Measurements from ENCODE around the gene BTBD7.

The BTBD7 gene

DNA sequence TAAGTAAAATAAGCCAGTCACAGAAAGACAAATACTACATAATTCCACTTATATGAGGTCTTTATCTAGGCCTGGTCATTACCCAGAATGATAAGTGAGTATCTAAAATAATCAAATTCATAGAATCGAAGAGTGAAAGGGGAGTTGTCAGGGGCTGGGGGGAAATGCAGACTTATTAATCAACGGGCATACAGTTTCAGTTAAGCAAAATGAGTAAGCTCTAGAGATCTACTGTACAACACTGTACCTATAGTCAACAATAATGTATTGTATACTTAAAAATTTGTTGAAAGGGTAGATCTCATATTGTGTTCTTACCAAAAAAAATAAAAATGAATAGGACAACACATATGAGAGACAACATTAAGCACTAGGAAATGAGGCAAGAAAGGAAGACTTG lies 13.3 kb downstream of the BTBD7 start:
- Mint-ChIP-seq H3K4me3 (no peak overlapping the region), H3K9me3 (no peaks in the 10 kb centered on the region), H3K27me3 (no peaks in the 10 kb centered on the region), H3K27ac (peak overlapping the region; percentile 4), H3K4me1 (peaks cover 33% of the 10 kb centered on the region), H3K36me3 (peaks cover 11% of the 10 kb centered on the region)
- no peak for DNase-seq (ENCODE audit: low spot score in 2 of 2)
- no peak for ATAC-seq (ENCODE audit: low read depth)

DNA sequence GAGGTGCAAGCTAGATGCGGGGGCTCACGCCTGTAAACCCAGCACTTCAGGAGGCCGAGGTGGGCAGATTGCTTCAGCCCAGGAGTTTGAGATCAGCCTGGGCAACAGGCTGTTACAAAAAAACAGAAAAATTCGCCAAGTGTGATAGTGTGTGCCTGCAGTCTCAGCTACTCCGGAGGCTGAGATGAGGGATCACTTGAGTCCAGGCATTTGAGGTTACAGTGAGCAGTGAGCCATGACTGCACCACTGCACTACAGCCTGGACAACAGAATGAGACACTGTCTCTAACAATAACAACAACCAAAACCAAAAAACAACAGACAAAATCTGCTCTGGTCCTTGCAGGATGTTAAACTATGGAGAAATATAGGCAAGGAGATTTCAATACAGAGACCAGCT lies 13.9 kb downstream of the BTBD7 start:
- DNase-seq (ENCODE audit: low spot score in 2 of 2) (no peak), ATAC-seq (ENCODE audit: low read depth) (no peak)
- H3K27me3 Mint-ChIP-seq: no peaks in the 10 kb centered on the region
- H3K9me3 Mint-ChIP-seq: no peaks in the 10 kb centered on the region
- H3K27ac Mint-ChIP-seq: peak overlapping the region; percentile 14
- no peak overlapping the region for H3K4me3 Mint-ChIP-seq
- H3K4me1 Mint-ChIP-seq: peaks cover 32% of the 10 kb centered on the region
- H3K36me3 Mint-ChIP-seq: peaks cover 10% of the 10 kb centered on the region

DNA sequence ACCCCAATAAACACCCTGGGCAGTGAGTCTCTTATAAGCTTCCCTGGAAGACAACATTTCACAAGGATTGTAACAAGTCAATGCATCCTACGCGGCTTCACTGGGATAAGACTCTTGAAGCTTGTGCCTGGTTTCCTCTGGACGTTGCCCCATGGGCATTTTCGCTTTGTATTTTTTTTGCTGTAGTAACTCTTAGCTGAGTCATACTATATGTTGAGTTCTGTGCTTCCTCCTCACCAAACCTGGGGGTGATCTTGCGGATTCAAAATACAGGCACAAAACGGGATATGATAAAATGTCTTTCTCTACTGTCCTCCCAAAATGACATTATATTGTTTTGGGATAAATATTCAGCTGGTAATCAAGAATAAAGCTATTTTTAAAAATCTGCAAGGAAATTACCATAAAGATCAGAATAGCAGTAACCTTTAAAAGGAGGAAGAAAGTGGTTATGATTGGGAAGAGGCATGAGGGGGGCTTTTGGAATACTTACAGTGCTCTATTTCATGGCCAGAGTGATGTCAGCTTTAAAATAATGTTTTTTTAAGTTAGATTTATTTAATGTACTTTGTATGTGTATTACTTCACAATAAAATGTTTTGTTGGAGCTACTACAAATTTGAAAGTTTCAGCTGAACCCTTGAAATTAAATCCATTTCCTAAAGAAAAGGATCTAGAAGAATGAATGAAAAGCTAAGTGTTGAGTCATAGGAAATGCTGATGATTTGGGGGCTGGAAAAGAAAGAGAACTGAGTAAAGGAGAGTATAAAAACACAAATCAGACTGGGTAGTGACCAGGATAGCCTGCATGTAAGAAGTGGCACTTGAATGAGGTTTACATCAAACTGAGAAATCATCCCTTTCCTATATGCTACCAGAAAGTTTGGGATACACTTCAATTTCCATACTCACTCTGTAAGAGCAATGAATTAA lies 14.7 kb downstream of the BTBD7 start:
- Mint-ChIP-seq H3K4me3 (no peak overlapping the region), H3K27me3 (no peaks in the 10 kb centered on the region), H3K4me1 (peaks cover 28% of the 10 kb centered on the region), H3K36me3 (peaks cover 5% of the 10 kb centered on the region), H3K27ac (peak overlapping the region; percentile 14), H3K9me3 (no peaks in the 10 kb centered on the region)
- DNase-seq (ENCODE audit: low spot score in 2 of 2) (no peak), ATAC-seq (ENCODE audit: low read depth) (no peak)

DNA sequence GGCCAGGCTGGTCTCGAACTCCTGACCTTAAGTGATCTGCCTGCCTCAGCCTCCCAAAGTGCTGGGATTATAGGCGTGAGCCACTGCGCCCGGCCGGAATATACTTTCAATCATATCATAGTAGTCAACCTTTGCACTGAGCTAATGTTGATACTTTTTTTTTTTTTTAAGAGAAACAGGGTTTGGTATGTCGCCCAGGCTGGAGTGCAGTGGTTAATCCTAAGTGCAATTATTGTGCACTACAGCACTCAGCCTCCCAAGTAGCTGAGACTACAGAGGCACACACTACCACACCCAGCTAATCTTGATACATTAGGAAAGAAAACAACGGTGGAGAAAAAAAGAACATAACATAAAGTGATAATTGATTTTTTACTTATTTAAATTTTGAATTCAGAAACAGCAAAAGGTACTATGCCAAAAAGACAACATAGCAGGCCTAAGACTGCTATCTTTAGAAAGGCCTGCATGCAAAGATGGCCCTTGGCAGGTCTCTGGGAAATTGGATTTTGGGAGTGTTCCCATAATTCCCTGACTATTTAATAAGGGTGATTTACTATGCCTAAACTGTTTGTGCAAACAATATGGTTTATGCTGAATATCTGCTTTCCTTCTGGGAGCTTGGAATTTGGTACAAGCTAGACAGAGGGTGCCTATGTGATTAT lies 15.5 kb downstream of the BTBD7 start:
- Mint-ChIP-seq H3K9me3 (no peaks in the 10 kb centered on the region), H3K4me3 (no peak overlapping the region), H3K36me3 (peaks cover 5% of the 10 kb centered on the region), H3K27ac (no peak overlapping the region), H3K27me3 (no peaks in the 10 kb centered on the region), H3K4me1 (peaks cover 33% of the 10 kb centered on the region)
- no peak for ATAC-seq (ENCODE audit: low read depth)
- no peak for DNase-seq (ENCODE audit: low spot score in 2 of 2)

DNA sequence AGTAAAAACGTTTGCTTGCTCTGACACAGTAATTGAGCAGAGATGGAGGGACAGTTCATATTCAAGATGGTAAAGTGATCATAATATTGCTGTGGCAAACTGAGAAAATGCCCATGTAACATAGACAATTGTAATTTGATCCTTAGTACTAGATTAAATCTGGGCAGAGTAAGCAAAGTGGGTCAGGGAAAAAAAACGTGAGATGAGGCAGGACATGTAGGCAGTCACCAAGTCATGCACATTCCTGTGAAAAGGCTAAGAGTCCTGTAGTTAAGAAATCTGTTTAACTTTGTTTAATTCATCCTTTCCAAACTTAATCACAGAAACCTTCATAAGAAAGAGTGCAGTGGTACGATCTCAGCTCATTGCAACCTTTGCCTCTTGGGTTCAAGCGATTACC lies 16.1 kb downstream of the BTBD7 start:
- Mint-ChIP-seq H3K27ac (no peak overlapping the region), H3K4me1 (peaks cover 33% of the 10 kb centered on the region), H3K9me3 (no peaks in the 10 kb centered on the region), H3K27me3 (no peaks in the 10 kb centered on the region), H3K36me3 (peaks cover 5% of the 10 kb centered on the region), H3K4me3 (no peak overlapping the region)
- no peak for DNase-seq (ENCODE audit: low spot score in 2 of 2)
- no peak for ATAC-seq (ENCODE audit: low read depth)

DNA sequence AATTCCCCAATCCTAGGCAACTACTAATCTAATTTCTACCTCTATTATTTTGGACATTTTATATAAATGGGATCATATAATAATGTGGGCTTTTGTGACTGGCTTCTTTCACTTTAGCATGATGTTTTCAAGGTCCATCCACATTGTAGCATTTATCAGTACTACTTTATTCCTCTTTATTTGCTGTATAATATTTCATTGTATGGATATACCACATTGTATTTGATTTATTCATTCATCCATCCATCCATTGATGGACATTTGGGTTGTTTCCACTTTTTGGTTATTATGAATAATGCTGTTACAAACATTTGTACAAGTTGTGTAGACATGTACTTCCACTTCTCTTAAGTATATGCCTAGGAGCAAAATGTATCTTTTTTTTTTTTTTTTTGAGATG lies 17.3 kb downstream of the BTBD7 start:
- H3K27ac Mint-ChIP-seq: no peak overlapping the region

DNA sequence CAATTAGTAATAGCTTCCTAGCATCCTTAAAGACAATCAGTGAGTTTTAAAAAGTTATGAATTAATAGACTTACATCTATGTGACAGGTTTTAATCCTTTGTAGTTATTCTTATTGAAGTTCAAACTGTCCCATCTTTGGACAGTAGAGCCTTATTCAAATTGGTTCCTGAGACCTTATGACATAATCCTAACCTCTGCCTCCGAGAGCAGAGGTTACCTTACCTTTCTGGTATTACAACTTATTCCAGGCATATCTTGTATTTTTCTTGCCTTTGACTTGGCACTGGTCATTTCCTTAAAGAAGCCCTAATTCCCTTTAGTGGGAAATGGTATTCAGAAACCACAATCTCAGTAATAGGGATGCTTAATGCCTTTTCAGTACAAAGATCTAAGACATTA lies 21.8 kb downstream of the BTBD7 start:
- no peak for ATAC-seq (ENCODE audit: low read depth)
- Mint-ChIP-seq H3K27ac (no peak overlapping the region), H3K4me3 (no peak overlapping the region), H3K4me1 (peaks cover 33% of the 10 kb centered on the region), H3K9me3 (no peaks in the 10 kb centered on the region), H3K27me3 (no peaks in the 10 kb centered on the region), H3K36me3 (peaks cover 8% of the 10 kb centered on the region)
- DNase-seq (ENCODE audit: low spot score in 2 of 2): no peak

More for the DNA sequence above, 17.3 kb downstream of the BTBD7 start:
- Mint-ChIP-seq H3K27me3 (no peaks in the 10 kb centered on the region), H3K36me3 (peaks cover 7% of the 10 kb centered on the region), H3K4me3 (no peak overlapping the region), H3K4me1 (peaks cover 38% of the 10 kb centered on the region), H3K9me3 (no peaks in the 10 kb centered on the region)
- ATAC-seq (ENCODE audit: low read depth): no peak
- DNase-seq (ENCODE audit: low spot score in 2 of 2): no peak

DNA sequence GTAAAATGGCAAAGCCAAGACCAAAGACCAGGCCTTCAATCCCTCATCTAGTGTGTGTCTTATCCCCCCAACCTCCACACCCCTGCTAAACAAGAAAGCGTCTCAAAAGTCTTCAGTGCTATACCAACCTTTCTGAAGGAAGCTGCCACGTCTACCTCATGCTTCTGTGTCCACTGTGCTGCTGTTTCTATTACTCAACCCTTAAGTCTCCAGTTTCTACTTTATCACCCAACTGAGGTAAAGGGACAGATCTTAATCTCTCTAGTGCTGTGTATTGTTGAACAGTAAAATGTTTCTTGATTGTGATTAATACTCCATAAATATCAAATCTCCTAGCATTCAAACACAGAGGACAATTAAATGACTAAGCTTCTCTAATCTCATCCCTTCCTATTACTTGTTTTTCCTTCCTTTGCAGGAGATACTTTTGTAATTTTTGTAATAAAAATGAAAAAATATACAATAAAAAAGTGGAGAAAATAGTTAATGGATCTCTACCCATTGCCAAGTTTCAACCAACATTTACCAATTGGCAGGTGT lies 23.3 kb downstream of the BTBD7 start:
- peaks cover 8% of the 10 kb centered on the region for H3K36me3 Mint-ChIP-seq
- DNase-seq (ENCODE audit: low spot score in 2 of 2) (no peak), ATAC-seq (ENCODE audit: low read depth) (no peak)
- H3K9me3 Mint-ChIP-seq: no peaks in the 10 kb centered on the region
- H3K4me3 Mint-ChIP-seq: no peak overlapping the region
- no peaks in the 10 kb centered on the region for H3K27me3 Mint-ChIP-seq
- H3K27ac Mint-ChIP-seq: no peak overlapping the region
- H3K4me1 Mint-ChIP-seq: peaks cover 41% of the 10 kb centered on the region

DNA sequence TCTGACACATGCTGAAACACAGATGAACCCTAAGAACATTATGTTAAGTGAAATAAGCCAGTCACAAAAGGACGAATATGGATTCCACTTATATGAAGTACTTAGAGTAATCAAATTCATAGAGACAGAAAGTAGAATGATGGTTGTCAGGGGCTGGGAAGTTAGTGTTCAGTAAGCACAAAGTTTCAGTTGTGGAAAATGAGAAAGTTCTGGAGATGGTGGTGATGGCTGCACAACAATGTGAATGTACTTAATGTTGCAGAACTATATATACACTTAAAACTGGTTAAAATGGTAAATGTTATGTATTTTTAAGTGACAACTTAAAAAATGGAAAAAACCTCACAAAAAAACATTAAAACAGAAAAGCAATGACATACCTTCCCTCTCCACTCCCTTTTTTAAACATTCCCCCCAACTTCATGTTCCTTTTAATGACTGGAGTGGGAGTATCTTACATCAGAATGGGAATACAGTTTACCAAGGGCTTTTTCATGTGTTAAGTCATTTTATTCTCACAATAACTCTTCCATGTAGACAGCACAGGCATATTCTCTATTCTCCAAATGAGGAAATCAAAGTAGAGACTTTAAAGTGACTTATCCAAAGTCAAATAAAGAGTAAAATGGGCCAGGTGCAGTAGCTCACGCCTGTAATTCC lies 24.0 kb downstream of the BTBD7 start:
- peaks cover 41% of the 10 kb centered on the region for H3K4me1 Mint-ChIP-seq
- ATAC-seq (ENCODE audit: low read depth) (no peak), DNase-seq (ENCODE audit: low spot score in 2 of 2) (no peak)
- no peak overlapping the region for H3K4me3 Mint-ChIP-seq
- no peaks in the 10 kb centered on the region for H3K27me3 Mint-ChIP-seq
- H3K36me3 Mint-ChIP-seq: peaks cover 8% of the 10 kb centered on the region
- H3K9me3 Mint-ChIP-seq: no peaks in the 10 kb centered on the region
- peak overlapping the region; percentile 64 for H3K27ac Mint-ChIP-seq

DNA sequence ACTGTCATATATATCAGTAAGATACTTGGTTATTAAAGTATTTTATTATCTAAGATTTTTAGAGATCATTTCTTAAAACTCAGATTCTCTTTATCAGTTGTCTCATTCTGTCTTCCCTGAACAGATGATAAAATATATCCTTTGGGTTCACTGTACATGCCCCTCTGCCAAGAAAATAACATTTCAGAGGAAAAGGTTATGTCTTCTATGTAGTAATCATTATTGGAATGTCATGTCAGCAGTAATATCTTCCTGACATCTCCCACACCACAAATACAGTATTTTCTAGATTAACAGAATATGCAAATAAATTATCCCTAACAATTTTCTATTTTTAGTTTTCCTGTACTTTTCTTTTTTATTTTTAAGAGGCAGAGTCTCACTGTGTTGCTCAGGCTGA lies 26.0 kb downstream of the BTBD7 start:
- peaks cover 44% of the 10 kb centered on the region for H3K4me1 Mint-ChIP-seq

DNA sequence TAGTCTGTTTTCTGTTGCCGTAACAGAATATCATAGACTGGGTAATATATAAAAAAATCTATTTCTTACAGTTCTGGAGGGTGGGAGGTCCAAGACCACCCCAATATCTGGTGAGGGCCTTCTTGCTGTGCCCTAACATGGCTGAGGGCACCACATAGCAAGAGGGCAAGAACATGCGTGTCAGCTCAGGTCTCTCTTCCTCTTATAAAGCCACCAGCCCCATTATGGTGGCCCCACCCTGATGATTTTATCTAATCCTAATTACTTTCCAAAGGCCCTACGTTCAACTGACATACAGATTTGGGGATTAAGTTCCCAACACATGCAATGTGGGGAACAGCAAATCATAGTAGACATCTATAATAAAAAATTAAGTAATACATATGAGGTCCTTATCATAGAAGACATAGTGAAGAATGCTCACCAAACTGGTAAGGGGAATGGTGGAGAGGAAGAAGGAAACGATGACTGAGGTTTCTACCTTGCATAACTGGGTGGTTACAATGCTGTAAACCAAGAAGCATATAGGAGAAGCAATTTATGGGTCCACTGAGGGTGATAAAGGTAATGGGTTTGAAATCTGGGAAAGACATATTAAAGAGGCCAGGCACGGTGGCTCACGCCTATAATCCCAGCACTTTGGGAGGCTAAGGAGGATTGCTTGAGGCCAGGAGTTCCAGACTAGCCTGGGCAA lies 27.0 kb downstream of the BTBD7 start:
- Mint-ChIP-seq H3K4me3 (no peak overlapping the region), H3K27ac (no peak overlapping the region), H3K27me3 (no peaks in the 10 kb centered on the region), H3K4me1 (peaks cover 40% of the 10 kb centered on the region), H3K9me3 (no peaks in the 10 kb centered on the region), H3K36me3 (peaks cover 7% of the 10 kb centered on the region)
- no peak for DNase-seq (ENCODE audit: low spot score in 2 of 2)
- ATAC-seq (ENCODE audit: low read depth): no peak

More for the DNA sequence above, 26.0 kb downstream of the BTBD7 start:
- DNase-seq (ENCODE audit: low spot score in 2 of 2) (no peak), ATAC-seq (ENCODE audit: low read depth) (no peak)
- Mint-ChIP-seq H3K4me3 (no peak overlapping the region), H3K27ac (no peak overlapping the region), H3K9me3 (no peaks in the 10 kb centered on the region), H3K27me3 (no peaks in the 10 kb centered on the region), H3K36me3 (peaks cover 8% of the 10 kb centered on the region)

DNA sequence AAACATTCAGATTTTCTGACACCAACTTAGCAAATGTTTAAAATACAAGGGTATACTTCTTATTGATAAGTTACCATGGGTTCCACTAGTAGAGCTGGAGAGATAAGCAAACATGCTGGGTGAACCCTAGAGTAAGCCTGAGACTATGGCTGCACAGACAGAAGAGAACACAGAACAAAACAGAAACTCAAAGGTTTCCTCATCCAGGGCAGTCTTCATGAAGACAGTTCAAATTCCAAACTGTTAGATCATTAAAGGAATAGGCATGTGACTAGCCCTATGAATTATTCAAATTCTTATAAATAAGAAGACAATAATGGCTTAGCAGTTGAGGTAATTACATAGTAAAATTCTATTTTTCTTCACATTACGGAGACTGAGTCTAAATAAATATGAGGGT lies 28.1 kb downstream of the BTBD7 start:
- H3K27ac Mint-ChIP-seq: no peak overlapping the region
- H3K9me3 Mint-ChIP-seq: no peaks in the 10 kb centered on the region
- H3K27me3 Mint-ChIP-seq: no peaks in the 10 kb centered on the region
- DNase-seq (ENCODE audit: low spot score in 2 of 2) (no peak), ATAC-seq (ENCODE audit: low read depth) (no peak)
- H3K4me3 Mint-ChIP-seq: no peak overlapping the region
- peaks cover 9% of the 10 kb centered on the region for H3K36me3 Mint-ChIP-seq
- H3K4me1 Mint-ChIP-seq: peaks cover 45% of the 10 kb centered on the region

DNA sequence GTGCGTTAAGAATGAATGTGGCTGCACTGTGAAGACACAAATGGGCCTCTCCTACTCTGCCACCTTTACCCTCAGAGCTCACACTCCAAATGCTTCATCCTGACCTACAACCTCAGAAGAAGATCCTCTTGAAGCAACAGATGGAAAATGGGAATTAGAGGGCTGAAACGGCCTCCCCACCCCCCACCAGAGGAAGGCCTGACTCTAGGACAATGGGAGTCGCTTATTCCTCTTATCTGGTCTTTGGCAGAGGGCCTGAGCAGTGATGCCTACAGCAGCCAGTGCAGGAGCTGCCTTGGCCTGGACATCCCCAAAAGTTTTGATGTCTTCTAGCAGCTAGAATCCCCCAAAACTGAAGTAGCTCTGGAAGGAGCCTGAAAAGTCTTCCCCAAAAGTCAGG lies 29.2 kb downstream of the BTBD7 start:
- Mint-ChIP-seq H3K9me3 (no peaks in the 10 kb centered on the region), H3K4me3 (no peak overlapping the region), H3K27ac (no peak overlapping the region), H3K36me3 (peaks cover 4% of the 10 kb centered on the region), H3K4me1 (peaks cover 43% of the 10 kb centered on the region), H3K27me3 (no peaks in the 10 kb centered on the region)
- DNase-seq (ENCODE audit: low spot score in 2 of 2): no peak
- no peak for ATAC-seq (ENCODE audit: low read depth)

Data from memory B cell (primary cell).